SK-N-SH (cell line): Measurements from ENCODE around the gene PSMC3. TPM values are rescaled to one million over a fixed set of nuclear protein-coding genes. Genes with fewer than 3 reads are reported as not detected.

Experiments
- CTCF ChIA-PET: fragments of 300-600, 350-600 bp; formaldehyde crosslinking; extraction: SDS; loops from one replicate; lab custom pipeline; 2021; lab: Yijun Ruan, JAX
- POLR2A ChIA-PET: fragments of 350-600 bp; sonication (Branson Sonifier 250); formaldehyde crosslinking; extraction: SDS; loops from one replicate; lab custom pipeline; 2020; ENCODE audit warnings: antibody characterized with exemption, inconsistent platforms; lab: Yijun Ruan, JAX
- DNase-seq: peaks from one replicate; pipeline ENCODE4 v3.0.0; 2012
- H2AFZ ChIP-seq: fragments of 200-600 bp; sonication (generic); 2 replicates; pipeline ENCODE4 v1.8.1; 2016; ENCODE audit warnings: antibody characterized with exemption, mild to moderate bottlenecking, low read depth
- H3F3A ChIP-seq: fragments of 200-600 bp; sonication (generic); replicated peaks from 2 replicates; pipeline ENCODE3; 2016; ENCODE audit warnings: antibody characterized with exemption, mild to moderate bottlenecking; ENCODE audit not compliant: insufficient read depth
- H3K27ac ChIP-seq, 2 experiments: fragments of 200-500 bp in 1 of 2; fragments of 200-600 bp in 1 of 2; sonication (Bioruptor generic) in 1 of 2; sonication (generic), shearing (Covaris generic) in 1 of 2; 2 replicates each; pipeline versions ENCODE4 v1.5.1 to v1.6.1; 2014 to 2016; ENCODE audit warnings: low read depth in 2 of 2, inconsistent platforms in 1 of 2, low read length in 1 of 2, mild to moderate bottlenecking in 1 of 2, mixed read lengths in 1 of 2
- H3K27me3 ChIP-seq: fragments of 200-600 bp; sonication (generic), shearing (Covaris generic); 2 replicates; pipeline ENCODE4 v1.6.1; 2016; ENCODE audit warnings: mixed run types; ENCODE audit not compliant: insufficient read depth
- H3K36me3 ChIP-seq, 2 experiments: fragments of 200-500 bp in 1 of 2; fragments of 200-600 bp in 1 of 2; sonication (Bioruptor generic) in 1 of 2; sonication (generic) in 1 of 2; replicated peaks in 1 of 2; 2 replicates each; pipeline versions ENCODE3 to v1.5.1; 2014 to 2016; ENCODE audit warnings: low read length in 1 of 2, mild to moderate bottlenecking in 1 of 2; ENCODE audit not compliant: insufficient read depth in 2 of 2, control insufficient read depth in 1 of 2
- H3K4me1 ChIP-seq, 2 experiments: fragments of 200-500 bp in 1 of 2; fragments of 200-600 bp in 1 of 2; sonication (Bioruptor generic) in 1 of 2; sonication (generic), shearing (Covaris generic) in 1 of 2; 2 replicates each; pipeline versions ENCODE4 v1.5.1 to v1.6.1; 2014 to 2016; ENCODE audit warnings: low read depth in 1 of 2, low read length in 1 of 2, mixed run types in 1 of 2; ENCODE audit not compliant: insufficient read depth in 2 of 2, control insufficient read depth in 1 of 2
- H3K4me2 ChIP-seq: fragments of 200-600 bp; sonication (generic), shearing (Covaris generic); 2 replicates; pipeline ENCODE4 v1.6.1; 2017; ENCODE audit warnings: mixed run types
- H3K4me3 ChIP-seq, 2 experiments: fragments of 200-500 bp in 1 of 2; fragments of 200-600 bp in 1 of 2; sonication (Bioruptor generic) in 1 of 2; sonication (generic), shearing (Covaris generic) in 1 of 2; 2 replicates each; pipeline versions ENCODE4 v1.5.1 to v1.8.1; 2014 to 2016; ENCODE audit warnings: low read depth in 2 of 2, inconsistent platforms in 1 of 2, low read length in 1 of 2, mild to moderate bottlenecking in 1 of 2, mixed read lengths in 1 of 2, moderate library complexity in 1 of 2
- H3K79me2 ChIP-seq: fragments of 200-600 bp; sonication (generic); 2 replicates; pipeline ENCODE4 v1.8.1; 2017; ENCODE audit warnings: mild to moderate bottlenecking; ENCODE audit not compliant: insufficient read depth
- H3K9ac ChIP-seq: fragments of 200-600 bp; sonication (generic); 2 replicates; pipeline ENCODE4 v1.6.1; 2017; ENCODE audit warnings: mixed run types
- H3K9me2 ChIP-seq: fragments of 200-600 bp; sonication (generic); 2 replicates; pipeline ENCODE4 v1.6.1; 2017; ENCODE audit warnings: mixed run types
- H3K9me3 ChIP-seq: fragments of 200-600 bp; sonication (generic); 2 replicates; pipeline ENCODE4 v1.6.1; 2017; ENCODE audit warnings: mixed run types, mild to moderate bottlenecking, moderate library complexity
- H4K20me1 ChIP-seq: fragments of 200-600 bp; sonication (generic); 2 replicates; pipeline ENCODE4 v1.6.1; 2017; ENCODE audit warnings: mild to moderate bottlenecking, mixed run types; ENCODE audit not compliant: insufficient read depth
- CTCF ChIP-seq: fragments of 200-600 bp; sonication (generic); IDR thresholded peaks from 2 replicates; pipeline ENCODE4 v1.6.1; 2017; ENCODE audit warnings: antibody characterized with exemption, mild to moderate bottlenecking, moderate library complexity
- ELF1 ChIP-seq: IDR thresholded peaks from 2 replicates; pipeline ENCODE4 v1.4.0; 2012
- EZH2phosphoT487 ChIP-seq: fragments of 200-600 bp; sonication (generic); IDR thresholded peaks from 2 replicates; pipeline ENCODE4 v1.6.1; 2017; ENCODE audit warnings: low read depth, mixed run types, mild to moderate bottlenecking, antibody characterized with exemption, moderate library complexity, borderline replicate concordance
- FOSL2 ChIP-seq: IDR thresholded peaks from 2 replicates; pipeline ENCODE4 v1.4.0; 2012; ENCODE audit warnings: low read depth, mild to moderate bottlenecking, moderate library complexity, borderline replicate concordance
- IRF3 ChIP-seq: fragments of 150-350 bp; IDR thresholded peaks from 2 replicates; pipeline ENCODE4 v1.6.1; 2016; ENCODE audit warnings: mild to moderate bottlenecking, low read depth, low read length
- JUND ChIP-seq: IDR thresholded peaks from 2 replicates; pipeline ENCODE4 v1.4.0; 2012
- MEF2A ChIP-seq: IDR thresholded peaks from 2 replicates; pipeline ENCODE4 v1.4.0; 2012; ENCODE audit warnings: low read depth, borderline replicate concordance
- MXI1 ChIP-seq: IDR thresholded peaks from 2 replicates; pipeline ENCODE4 v1.6.1; 2012; ENCODE audit warnings: mild to moderate bottlenecking, low read depth, low read length, improper control_type of control experiment
- NFIC ChIP-seq: IDR thresholded peaks from 2 replicates; pipeline ENCODE4 v1.4.0; 2012; ENCODE audit warnings: borderline replicate concordance
- NRF1 ChIP-seq: IDR thresholded peaks from 2 replicates; pipeline ENCODE4 v1.6.1; 2012; ENCODE audit warnings: low read depth, mild to moderate bottlenecking, low read length
- PBX3 ChIP-seq: IDR thresholded peaks from 2 replicates; pipeline ENCODE4; 2012
- RCOR1 ChIP-seq: fragments of 150-350 bp; IDR thresholded peaks from 2 replicates; pipeline ENCODE4 v1.6.1; 2017; ENCODE audit warnings: antibody characterized with exemption, low read length
- RFX5 ChIP-seq: IDR thresholded peaks from 2 replicates; pipeline ENCODE4 v1.6.1; 2012; ENCODE audit warnings: mild to moderate bottlenecking, improper control_type of control experiment, low read length
- SIN3A ChIP-seq: IDR thresholded peaks from 2 replicates; pipeline ENCODE4 v1.6.1; 2012; ENCODE audit warnings: low read depth, mild to moderate bottlenecking, low read length, moderate library complexity, borderline replicate concordance
- TAF1 ChIP-seq: IDR thresholded peaks from 2 replicates; pipeline ENCODE4 v1.6.1; 2012; ENCODE audit warnings: low read depth, mild to moderate bottlenecking, low read length, moderate library complexity, borderline replicate concordance
- TCF12 ChIP-seq: IDR thresholded peaks from 2 replicates; pipeline ENCODE4 v1.4.0; 2012
- TEAD4 ChIP-seq: IDR thresholded peaks from 2 replicates; pipeline ENCODE4 v1.4.0; 2012; ENCODE audit warnings: mild to moderate bottlenecking, borderline replicate concordance; ENCODE audit not compliant: insufficient read depth
- USF1 ChIP-seq: IDR thresholded peaks from 2 replicates; pipeline ENCODE4 v1.4.0; 2012; ENCODE audit warnings: low read depth, borderline replicate concordance
- USF2 ChIP-seq: fragments of 150-350 bp; IDR thresholded peaks from 2 replicates; pipeline ENCODE4 v1.6.1; 2017; ENCODE audit warnings: antibody characterized with exemption, low read length, low read depth, borderline replicate concordance
- WGBS: methylation state at CpG from one replicate; pipeline ENCODE4 v1.1.6; 2017; ENCODE audit warnings: low lambda C conversion rate; 5-methylcytosine and 5-hydroxymethylcytosine counted together
- polyA plus RNA-seq, 3 experiments: library from polyadenylated mRNA; depleted of rRNA; stranded (reverse); fragments of >200 nt; gene quantifications; 2 replicates each; pipeline ENCODE4 v1.2.3, GENCODE V29; 2012

Gene PSMC3
- polyA plus RNA-seq, 1 of the 3 experiments (the other 2 are of a cell fraction) = 184 TPM

- Histone ChIP-seq H4K20me1 (no peaks in the 10 kb centered on the region), H3K27me3 (no peaks in the 10 kb centered on the region), H3F3A (peaks cover 35% of the 10 kb centered on the region), H3K4me1 (peaks cover 4 to 15% of the 10 kb centered on the region in 2 experiments; a peak in 3 of 4 replicates), H2AFZ (no peak overlapping the region), H3K9me3 (no peaks in the 10 kb centered on the region), H3K9ac (no peak overlapping the region), H3K4me3 (no peak overlapping the region), H3K79me2 (peaks cover 14% of the 10 kb centered on the region; the same call in 1 of the 2 replicates), H3K9me2 (no peaks in the 10 kb centered on the region), H3K4me2 (no peak overlapping the region), H3K36me3 (peaks cover 50 to 58% of the 10 kb centered on the region in 2 experiments), H3K27ac (no peak overlapping the region)
- TF ChIP-seq USF2 (no peak), ELF1 (no peak), USF1 (no peak), TCF12 (no peak), TEAD4 (no peak), TAF1 (no peak), RCOR1 (no peak), NFIC (no peak), NRF1 (no peak), EZH2phosphoT487 (no peak), PBX3 (no peak), JUND (no peak), FOSL2 (no peak)
- ChIA-PET CTCF (no interaction called here), POLR2A (interaction anchor here (2.0 kb wide), 1 partner anchor 8 kb away, joined by 8 read pairs; the partner anchor contains the start of gene PSMC3)
- no peak for DNase-seq
- 96% methylated on average over 16 of the region's 23 CpGs for WGBS
Observed at GRCh38 chr11:47418454-47419259, 7.6 kb downstream of the PSMC3 start.

GRCh38 chr11:47417712-47418111 lies 8.5 kb downstream of the PSMC3 start:
- no peak overlapping the region for H2AFZ ChIP-seq
- no peak overlapping the region for H3K4me3 ChIP-seq
- H4K20me1 ChIP-seq = no peaks in the 10 kb centered on the region
- peaks cover 51 to 60% of the 10 kb centered on the region in 2 experiments for H3K36me3 ChIP-seq
- DNase-seq = no peak
- ChIA-PET CTCF (interaction anchor here (0.8 to 1.3 kb wide), 2 partner anchors 9 to 43 kb away, joined by 3 to 4 read pairs; partner anchors contain the start of gene SLC39A13), POLR2A (interaction anchor here (0.7 to 2.0 kb wide), 2 partner anchors 9 to 253 kb away, joined by 3 to 8 read pairs; partner anchors contain the start of gene PSMC3)
- no peak overlapping the region for H3K9ac ChIP-seq
- peaks cover 4 to 15% of the 10 kb centered on the region in 2 experiments; a peak in 3 of 4 replicates for H3K4me1 ChIP-seq
- H3F3A ChIP-seq = peaks cover 38% of the 10 kb centered on the region
- H3K4me2 ChIP-seq = no peak overlapping the region
- H3K27ac ChIP-seq = 0 out of 4 replicates have a peak overlapping the region, but pooled peaks of 1 of the 2 experiments have one; percentile 83
- H3K79me2 ChIP-seq = peaks cover 8% of the 10 kb centered on the region; the same call in 1 of the 2 replicates
- H3K9me3 ChIP-seq = no peaks in the 10 kb centered on the region
- H3K9me2 ChIP-seq = no peaks in the 10 kb centered on the region
- TF ChIP-seq TEAD4 = no peak
- no peak for TF ChIP-seq CTCF
- no peak for TF ChIP-seq RFX5
- TF ChIP-seq IRF3 = no peak
- no peak for TF ChIP-seq MXI1
- TF ChIP-seq MEF2A = no peak
- no peak for TF ChIP-seq SIN3A
- TF ChIP-seq JUND = no peak
- H3K27me3 ChIP-seq = no peaks in the 10 kb centered on the region
- 100% methylated on average over 6 of the region's 6 CpGs for WGBS
